T-helper 1 cell (primary cell): Measurements from ENCODE around the gene FAM222B.
A peak's percentile ranks its signal among the peaks of the same experiment; 100 is the strongest.

ENCODE experiments used
- DNase-seq, 5 donors: peaks; one replicate each; pipeline ENCODE4 v3.0.0-alpha.2; 2012 to 2020

FAM222B gene

GRCh38 chr17:28710861-28711722 is 131.5 kb downstream of the FAM222B start:
- DNase-seq = peak; percentile 77 to 88 (median 85)

DNA sequence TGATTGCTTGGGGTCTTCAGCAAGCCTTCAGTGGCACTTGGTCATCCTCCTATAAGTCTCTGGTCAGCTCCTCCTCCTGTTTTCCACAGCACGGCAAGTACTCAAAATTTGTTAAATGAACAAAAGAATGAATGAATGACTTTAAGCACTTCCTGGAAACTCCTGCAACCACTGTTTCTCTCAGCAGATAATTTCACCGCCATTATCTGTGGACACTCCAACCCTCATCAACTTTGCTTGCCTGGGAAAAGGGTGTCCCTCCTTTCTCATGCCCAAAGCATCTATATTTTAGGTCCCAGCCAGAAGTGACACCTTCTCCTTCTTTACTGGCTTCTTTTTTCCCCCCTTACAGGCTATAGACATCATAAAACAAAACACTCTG is 135.3 kb downstream of the FAM222B start:
- DNase-seq = no peak

DNA sequence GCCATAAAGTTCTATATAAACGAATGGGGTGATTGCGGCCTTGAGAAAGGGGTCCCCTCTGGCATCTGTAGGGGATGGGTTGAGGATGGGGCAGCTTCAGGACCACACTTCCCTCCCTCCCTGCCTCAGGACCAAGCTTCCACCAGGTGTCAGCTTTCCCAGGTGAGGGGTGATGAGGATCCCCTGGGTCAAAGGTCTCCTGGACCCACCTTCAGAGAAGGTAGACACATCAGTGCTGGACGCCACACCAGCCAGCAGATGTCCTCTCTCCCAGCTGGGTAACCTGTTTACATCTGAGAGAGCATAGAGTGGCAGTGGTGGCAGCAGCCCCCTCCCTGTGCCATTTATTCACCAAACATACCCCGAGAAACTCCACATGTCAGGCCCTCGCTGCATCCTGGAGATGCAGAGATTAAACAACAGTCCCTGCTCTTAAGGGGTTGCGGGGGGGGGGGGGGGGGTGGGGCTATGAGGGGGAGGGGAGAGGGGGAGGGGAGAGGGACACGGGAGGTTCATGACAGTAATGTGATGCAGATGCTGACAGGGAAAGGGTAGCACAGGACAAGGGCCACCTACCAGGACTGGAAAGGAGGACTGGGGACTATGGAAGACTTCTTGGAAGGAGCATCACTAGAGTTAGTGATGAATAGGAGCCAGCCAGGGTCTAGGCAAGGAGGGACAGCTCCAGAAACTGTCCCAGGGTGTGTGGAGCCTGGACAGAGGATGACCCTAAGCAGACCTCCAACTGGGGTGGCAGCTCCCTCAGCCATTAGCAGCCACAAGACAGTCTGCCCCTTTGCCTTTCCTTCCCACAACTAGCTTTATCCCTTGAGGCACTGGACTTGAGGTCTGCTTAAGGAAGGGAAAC is 135.9 kb downstream of the FAM222B start:
- DNase-seq = no peak
